HEK293T (cell line): ENCODE data around the gene ZSWIM9.

ENCODE experiments used
- BHLHE40 ChIP-seq: fragments of 450-650 bp; IDR thresholded peaks from 2 replicates; pipeline ENCODE4 v1.6.1; 2016; ENCODE audit warnings: mild to moderate bottlenecking, moderate library complexity, borderline replicate concordance
- CTBP1 ChIP-seq: fragments of 450-650 bp; IDR thresholded peaks from 2 replicates; pipeline ENCODE4 v1.6.1; 2016; ENCODE audit warnings: borderline replicate concordance
- ELF4 ChIP-seq: fragments of 450-650 bp; IDR thresholded peaks from 2 replicates; pipeline ENCODE4 v1.6.1; 2017; ENCODE audit warnings: antibody characterized with exemption
- FOXA1 ChIP-seq: fragments of 450-650 bp; IDR thresholded peaks from 2 replicates; pipeline ENCODE4 v1.6.1; 2016; ENCODE audit warnings: mild to moderate bottlenecking
- FOXK2 ChIP-seq: fragments of 450-650 bp; IDR thresholded peaks from 2 replicates; pipeline ENCODE4 v1.6.1; 2016; ENCODE audit warnings: mild to moderate bottlenecking
- FOXM1 ChIP-seq: fragments of 450-650 bp; IDR thresholded peaks from 2 replicates; pipeline ENCODE4 v1.6.1; 2017; ENCODE audit warnings: mild to moderate bottlenecking, borderline replicate concordance
- HDGF ChIP-seq: fragments of 450-650 bp; IDR thresholded peaks from 2 replicates; pipeline ENCODE4 v1.6.1; 2017; ENCODE audit warnings: antibody characterized with exemption, borderline replicate concordance
- LEF1 ChIP-seq: fragments of 450-650 bp; IDR thresholded peaks from 2 replicates; pipeline ENCODE4 v1.6.1; 2017; ENCODE audit warnings: mild to moderate bottlenecking, borderline replicate concordance
- NFRKB ChIP-seq: fragments of 450-650 bp; IDR thresholded peaks from 2 replicates; pipeline ENCODE4 v1.6.1; 2016; ENCODE audit warnings: mild to moderate bottlenecking, moderate library complexity
- SP1 ChIP-seq: fragments of 450-650 bp; IDR thresholded peaks from 2 replicates; pipeline ENCODE4 v1.6.1; 2017
- SUZ12 ChIP-seq: fragments of 450-650 bp; IDR thresholded peaks from 2 replicates; pipeline ENCODE4 v1.6.1; 2016; ENCODE audit warnings: mild to moderate bottlenecking
- TARDBP ChIP-seq: fragments of 450-650 bp; IDR thresholded peaks from 2 replicates; pipeline ENCODE4 v1.6.1; 2016
- ZNF384 ChIP-seq: fragments of 450-650 bp; IDR thresholded peaks from 2 replicates; pipeline ENCODE4 v1.6.1; 2016
- TF ChIP-seq, protein P1 (sequence below): fragments of 450-650 bp; IDR thresholded peaks from 2 replicates; pipeline ENCODE4 v1.6.1; 2016

DNA sequence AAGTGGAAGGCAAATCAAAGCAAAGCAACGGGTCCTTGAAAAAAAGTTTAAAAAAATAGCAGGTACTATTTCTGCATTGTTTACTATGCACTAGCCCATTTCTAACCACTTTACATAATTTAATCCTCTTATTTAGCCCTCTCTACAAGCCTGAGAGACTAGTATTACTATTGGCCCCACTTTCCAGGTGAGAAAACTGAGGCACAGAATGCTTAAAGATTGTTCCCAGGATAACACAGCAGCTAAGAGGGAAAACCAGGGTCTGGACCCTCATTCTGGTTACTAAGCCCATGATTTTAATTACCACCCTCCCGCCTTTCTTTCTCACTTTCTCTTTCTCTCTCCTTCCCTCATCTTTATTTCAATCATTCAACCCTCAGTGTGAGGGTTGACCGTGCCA is 5.7 kb downstream of the ZSWIM9 start:
- TF ChIP-seq LEF1: no peak
- no peak for TF ChIP-seq BHLHE40
- no peak for TF ChIP-seq SP1
- TF ChIP-seq HDGF: no peak
- TF ChIP-seq FOXM1: no peak
- no peak for TF ChIP-seq CTBP1
- no peak for TF ChIP-seq SUZ12
- TF ChIP-seq ELF4: no peak
- no peak for TF ChIP-seq FOXK2
- TF ChIP-seq, protein P1, sequence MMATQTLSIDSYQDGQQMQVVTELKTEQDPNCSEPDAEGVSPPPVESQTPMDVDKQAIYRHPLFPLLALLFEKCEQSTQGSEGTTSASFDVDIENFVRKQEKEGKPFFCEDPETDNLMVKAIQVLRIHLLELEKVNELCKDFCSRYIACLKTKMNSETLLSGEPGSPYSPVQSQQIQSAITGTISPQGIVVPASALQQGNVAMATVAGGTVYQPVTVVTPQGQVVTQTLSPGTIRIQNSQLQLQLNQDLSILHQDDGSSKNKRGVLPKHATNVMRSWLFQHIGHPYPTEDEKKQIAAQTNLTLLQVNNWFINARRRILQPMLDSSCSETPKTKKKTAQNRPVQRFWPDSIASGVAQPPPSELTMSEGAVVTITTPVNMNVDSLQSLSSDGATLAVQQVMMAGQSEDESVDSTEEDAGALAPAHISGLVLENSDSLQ: no peak
- TF ChIP-seq TARDBP: no peak
- TF ChIP-seq FOXA1: no peak
- no peak for TF ChIP-seq NFRKB
- TF ChIP-seq ZNF384: no peak
